NOMO-1 treated with DMSO at 0.1 percent for 48 hours (cell line): ENCODE data around the gene YBX2.
"Not testable (repeated sequence)": the region's sequence is repeated elsewhere in the genome, so short reads cannot be mapped to it uniquely, and the experiment has no call there.

Source experiments
- DNase-seq: peaks from one replicate; lab custom pipeline; 2025; ENCODE audit not compliant: unreplicated experiment; lab: John Stamatoyannopoulos, UW

Gene YBX2

GRCh38 chr17:7294614-7295153 is at the start of gene YBX2:
Gene YBX2 (minus strand): TSS chr17:7294639. CDS start chr17:7294500, 139 bp downstream.
- peak; percentile 66 for DNase-seq

GRCh38 chr17:7343250-7343649 is 48.8 kb upstream of the YBX2 start:
- no peak for DNase-seq

- DNase-seq: no peak
Measured at GRCh38 chr17:7341842-7342241, 47.4 kb upstream of the YBX2 start.

GRCh38 chr17:7340179-7340578 is 45.7 kb upstream of the YBX2 start:
- no peak for DNase-seq

DNA sequence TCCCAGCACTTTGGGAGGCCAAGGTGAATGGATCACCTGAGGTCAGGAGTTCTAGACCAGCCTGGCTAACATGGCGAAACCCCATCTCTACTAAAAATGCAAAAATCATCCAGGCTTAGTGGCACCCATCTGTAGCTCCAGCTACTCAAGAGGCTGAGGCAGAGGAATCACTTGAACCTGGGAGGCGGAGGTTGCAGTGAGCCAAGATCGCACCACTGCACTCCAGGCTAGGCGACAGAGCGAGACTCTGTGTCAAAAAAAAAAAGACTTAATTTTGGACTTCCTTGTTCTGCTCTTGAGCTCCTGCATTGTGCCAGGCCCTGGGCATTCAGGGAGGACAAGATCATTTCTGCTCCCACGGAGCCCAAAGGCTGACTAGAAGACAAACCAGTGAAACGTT is 43.2 kb upstream of the YBX2 start:
- not testable (repeated sequence) for DNase-seq

GRCh38 chr17:7336240-7337175 is 42.1 kb upstream of the YBX2 start, which contains the start of gene ACAP1:
Gene ACAP1 (plus strand): TSS chr17:7336529. CDS start chr17:7336735, 206 bp downstream.
- peak; percentile 44 for DNase-seq

GRCh38 chr17:7335765-7336164 is 41.3 kb upstream of the YBX2 start:
- not testable (repeated sequence) for DNase-seq

DNA sequence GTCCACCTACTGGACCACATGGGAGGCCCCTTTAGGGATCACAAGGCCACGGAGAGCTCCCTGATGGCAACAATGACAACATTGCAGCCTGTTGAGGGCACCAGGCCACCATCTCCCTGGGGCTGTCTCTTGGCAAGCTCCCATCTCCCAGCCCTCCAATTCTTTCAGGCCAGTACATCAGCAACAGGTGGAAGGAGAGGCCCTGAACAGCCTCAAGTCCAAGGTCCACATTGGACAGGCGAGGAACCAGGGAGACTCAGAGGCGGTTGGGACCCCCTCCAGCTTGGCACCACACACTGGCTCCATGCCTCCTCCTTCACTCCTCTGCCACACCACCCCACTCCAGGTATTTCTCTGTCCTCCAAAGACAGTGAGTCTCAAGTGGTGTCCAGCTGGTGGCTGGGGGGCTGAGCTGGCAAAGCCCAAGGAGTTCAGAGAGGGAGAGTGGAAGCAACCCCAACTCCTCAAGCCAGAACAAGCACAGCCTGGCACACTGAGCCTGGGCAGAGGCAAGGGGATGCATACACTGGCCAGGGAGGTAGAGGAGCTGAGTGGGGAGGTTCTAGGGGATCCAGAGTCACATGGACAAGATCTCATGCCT is 40.6 kb upstream of the YBX2 start:
- no peak for DNase-seq

- peak; percentile 52 for DNase-seq
Measured at GRCh38 chr17:7332600-7333069, 38.2 kb upstream of the YBX2 start.

GRCh38 chr17:7332111-7332510 is 37.7 kb upstream of the YBX2 start:
- DNase-seq: no peak

- DNase-seq: no peak
Measured at GRCh38 chr17:7330638-7331015, 36.2 kb upstream of the YBX2 start.

DNA sequence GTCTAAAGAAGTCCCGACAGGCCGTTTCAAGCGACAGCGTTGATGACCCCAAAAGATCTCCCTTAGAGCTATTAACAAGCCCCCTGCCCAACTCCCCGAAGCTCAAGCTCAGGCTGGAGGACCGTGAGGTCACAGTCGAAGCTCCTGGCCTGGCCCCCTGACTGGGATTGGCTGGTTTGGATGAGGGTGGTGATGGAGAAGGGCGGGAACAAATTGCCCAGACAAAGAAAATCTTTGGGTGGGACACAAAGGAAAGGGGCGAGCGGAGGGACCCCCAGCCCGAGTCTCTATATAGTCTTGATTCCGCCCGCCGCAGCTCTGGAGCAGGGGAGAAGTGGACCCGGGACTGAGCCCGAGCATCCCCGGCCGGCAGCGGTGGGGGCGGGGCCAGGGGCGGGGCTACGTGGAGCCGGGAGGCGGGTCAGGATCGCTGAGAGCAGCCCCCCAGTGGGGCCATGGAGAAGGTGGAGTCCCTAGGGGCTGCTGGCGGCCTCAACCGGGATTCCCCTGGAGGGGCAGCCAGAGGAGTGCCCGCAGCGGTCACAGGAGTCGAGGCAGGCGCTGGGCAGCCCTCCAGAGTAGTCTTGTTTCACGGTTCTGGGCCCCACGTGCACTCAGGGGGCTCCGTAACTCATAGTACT is 35.7 kb upstream of the YBX2 start:
- peak; percentile 66 for DNase-seq

DNA sequence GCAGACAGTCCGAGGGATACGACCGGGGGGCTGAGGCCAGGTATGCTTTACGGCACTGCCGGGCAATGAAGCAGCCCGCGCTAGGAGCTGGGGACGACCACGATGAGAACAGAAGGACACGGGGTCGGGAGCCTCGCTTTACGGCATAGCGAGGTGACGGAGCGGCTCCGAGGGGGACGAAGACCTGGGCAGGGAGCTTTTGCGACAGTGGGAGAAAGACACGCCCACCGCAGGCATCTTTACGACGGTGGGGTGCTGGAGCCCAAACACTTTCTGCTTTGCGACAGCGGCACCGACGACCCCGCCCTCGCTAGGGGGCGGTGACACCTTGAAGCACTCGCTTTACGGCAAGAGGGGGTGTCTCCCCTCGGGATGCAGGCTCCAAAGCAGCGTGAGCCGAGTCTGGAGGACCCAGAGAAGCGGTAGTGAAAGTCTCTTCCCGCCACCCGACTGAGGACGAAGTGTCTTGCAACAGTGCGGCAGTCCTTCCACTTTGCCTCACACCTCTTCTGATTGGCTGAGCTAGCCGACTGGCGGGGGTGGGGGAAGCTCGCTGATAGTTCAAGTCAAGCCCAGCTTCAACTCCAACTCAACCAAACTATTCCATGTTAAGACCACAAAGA is 35.0 kb upstream of the YBX2 start:
- peak; percentile 97 for DNase-seq

DNA sequence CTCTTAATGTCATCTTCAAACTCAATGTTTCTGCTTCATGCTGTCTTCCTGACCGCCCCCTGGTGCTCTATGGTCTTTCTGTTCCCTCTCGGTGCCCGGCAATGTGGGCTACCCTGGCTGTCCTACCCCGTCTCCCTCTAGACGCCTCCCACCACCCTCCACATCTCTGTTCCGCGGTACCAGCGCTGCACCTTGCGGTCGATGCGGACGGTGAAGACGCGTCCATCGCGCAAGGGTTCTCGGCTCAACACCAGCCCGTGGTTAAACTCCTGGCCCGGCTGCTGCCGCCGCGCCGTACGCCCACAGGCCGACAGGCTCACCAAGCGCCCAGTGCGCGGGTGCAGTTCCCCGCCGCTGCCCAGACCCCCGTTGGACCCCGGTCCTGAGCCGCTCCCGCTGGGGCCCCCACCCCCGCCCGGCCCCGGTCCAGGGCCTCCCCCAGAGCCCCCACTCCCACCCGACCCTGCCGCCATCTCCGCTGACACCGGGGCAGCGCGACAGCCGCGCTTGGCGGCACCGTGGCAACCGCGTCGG is 34.5 kb upstream of the YBX2 start, which contains the start of gene NEURL4:
TSS of gene NEURL4 (minus strand) at position 496 of the 534 bp plus-strand sequence. CDS start at position 473, 23 bp downstream.
- DNase-seq: no peak

DNA sequence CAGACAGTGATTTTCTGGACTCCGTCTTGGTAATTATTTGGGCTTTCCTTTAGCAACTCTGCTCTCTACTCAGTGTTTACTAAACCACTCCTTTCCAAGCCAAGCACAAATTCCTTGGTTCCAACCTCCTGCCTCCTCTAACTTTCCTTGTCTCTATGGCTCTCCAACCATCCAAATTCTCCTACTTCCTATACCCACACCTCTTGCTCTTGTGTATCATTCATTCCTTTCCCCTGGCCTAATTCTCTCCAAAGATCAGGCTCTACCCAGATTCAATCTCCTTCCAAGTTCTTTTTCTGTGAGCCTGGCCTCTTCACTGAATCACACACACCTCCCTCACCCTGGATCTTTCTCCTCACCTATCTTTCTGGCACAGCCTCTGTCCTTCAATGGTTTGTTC is 33.6 kb upstream of the YBX2 start:
- no peak for DNase-seq

DNA sequence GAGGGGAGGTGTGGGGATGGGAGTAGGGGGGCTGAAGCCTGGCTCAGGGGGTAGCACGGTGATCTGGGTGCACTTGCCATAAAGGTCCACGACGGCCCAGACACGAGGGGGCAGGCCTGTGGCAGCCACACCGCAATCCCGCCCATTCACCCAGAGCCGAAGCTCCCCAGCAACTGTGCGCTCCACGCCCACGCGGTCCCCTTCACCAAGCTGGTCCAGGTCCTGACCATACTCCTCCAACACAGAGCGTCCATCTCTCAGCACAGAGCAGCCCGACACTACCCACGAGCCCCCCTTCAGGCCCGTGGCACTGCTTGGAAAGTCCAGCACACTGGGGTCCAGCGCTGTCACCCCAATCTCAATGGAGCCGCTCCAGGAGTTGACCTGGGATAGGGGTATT is 33.1 kb upstream of the YBX2 start:
- no peak for DNase-seq

DNA sequence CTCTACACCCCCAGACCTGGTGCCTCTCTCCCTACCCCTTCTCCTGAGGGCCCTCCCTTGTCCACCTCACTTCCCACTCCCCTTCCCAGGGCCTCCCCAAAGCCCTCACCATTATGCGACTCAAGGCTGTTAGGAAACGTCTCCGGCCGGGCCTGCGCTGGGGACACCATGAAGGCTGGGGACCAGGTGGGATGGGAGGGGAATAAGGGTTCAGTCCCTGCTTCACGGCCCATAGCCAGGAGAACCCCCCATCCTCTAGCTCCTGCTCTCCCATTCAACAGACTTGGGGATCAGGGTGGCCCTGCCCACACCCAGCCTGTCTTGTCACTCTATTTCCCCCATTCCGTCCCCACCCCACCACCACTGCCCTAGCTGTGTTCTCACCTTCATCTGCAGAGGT is 32.6 kb upstream of the YBX2 start:
- DNase-seq: no peak

DNA sequence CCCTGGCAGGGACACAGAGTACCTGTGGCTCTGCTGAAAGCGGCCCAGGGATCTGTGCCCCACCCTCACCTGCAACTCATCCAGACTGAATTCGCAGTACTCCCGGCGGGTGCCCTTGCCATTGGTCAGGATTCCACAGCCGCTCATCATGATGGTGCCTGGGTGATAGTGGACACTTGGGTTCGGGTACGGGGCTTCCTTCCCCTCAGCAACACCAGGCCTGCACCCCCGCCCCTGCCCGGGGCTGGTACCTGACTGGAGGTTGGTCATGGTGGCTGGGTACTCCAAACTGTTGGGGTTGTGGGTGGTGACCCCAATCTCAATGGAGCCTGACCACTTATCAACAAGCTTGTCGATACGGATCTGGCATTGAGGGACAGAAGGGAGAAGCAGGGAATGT is 31.7 kb upstream of the YBX2 start:
- no peak for DNase-seq

DNA sequence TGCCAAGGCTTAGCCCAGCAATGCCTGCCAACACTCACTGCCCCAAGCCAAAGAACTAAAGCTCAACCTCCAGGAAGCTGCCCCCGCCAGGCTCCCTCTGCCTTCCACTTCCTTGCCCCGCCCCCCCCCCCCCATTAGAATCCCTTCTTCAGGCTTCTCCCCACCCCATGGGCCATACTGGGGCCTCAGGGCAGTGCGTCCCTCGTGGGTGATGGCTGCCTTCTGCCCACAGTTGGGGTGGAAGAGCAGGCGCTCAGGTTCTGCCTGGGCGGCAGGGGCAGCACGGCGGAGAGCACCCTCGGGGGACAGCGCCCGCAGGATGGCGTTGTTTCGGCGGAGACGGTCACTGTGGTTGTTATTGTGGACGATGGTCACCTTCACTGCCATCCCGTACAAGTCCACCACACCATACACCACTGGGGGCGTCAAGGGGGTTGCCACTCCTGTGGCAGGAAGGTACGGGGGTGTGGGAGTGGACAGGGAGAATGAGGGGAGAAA is 30.6 kb upstream of the YBX2 start:
- DNase-seq: no peak

GRCh38 chr17:7324438-7324779 is 30.0 kb upstream of the YBX2 start:
- DNase-seq: no peak
